Hindlimb muscle (tissue), 1 donor: ENCODE measurements around the gene ANAPC16. TPM values are rescaled to one million over a fixed set of nuclear protein-coding genes. Genes with fewer than 3 reads are reported as not detected.

Source experiments
- polyA plus RNA-seq: library from polyadenylated mRNA; unstranded; fragments of 120-200 nt; gene quantifications from one replicate; pipeline ENCODE4 v1.2.1, GENCODE V29; 2013; ENCODE audit not compliant: insufficient read length

ANAPC16 gene
- polyA plus RNA-seq, 1 donor = 122 TPM

Other genes with a start within 250 kb of the ANAPC16 start
- 3.6 TPM for gene SPOCK2, start 127.5 kb upstream of the ANAPC16 start, polyA plus RNA-seq
- gene ASCC1, start 264 bp downstream of the ANAPC16 start, polyA plus RNA-seq = 22.8 TPM
- 63.5 TPM for gene DDIT4, start 57.9 kb downstream of the ANAPC16 start, polyA plus RNA-seq
- gene DNAJB12, start 138.9 kb downstream of the ANAPC16 start, polyA plus RNA-seq = 24.3 TPM